GM12892 (cell line): ENCODE measurements around the gene KRT20.

ENCODE experiments used
- POLR2A ChIP-seq: IDR thresholded peaks from 2 replicates; pipeline ENCODE4 v1.6.1; 2011; ENCODE audit warnings: low read depth, low read length, control low read depth
- POLR2AphosphoS5 ChIP-seq: IDR thresholded peaks from 2 replicates; pipeline ENCODE4 v1.6.1; 2011; ENCODE audit warnings: low read depth, low read length, control low read depth

DNA sequence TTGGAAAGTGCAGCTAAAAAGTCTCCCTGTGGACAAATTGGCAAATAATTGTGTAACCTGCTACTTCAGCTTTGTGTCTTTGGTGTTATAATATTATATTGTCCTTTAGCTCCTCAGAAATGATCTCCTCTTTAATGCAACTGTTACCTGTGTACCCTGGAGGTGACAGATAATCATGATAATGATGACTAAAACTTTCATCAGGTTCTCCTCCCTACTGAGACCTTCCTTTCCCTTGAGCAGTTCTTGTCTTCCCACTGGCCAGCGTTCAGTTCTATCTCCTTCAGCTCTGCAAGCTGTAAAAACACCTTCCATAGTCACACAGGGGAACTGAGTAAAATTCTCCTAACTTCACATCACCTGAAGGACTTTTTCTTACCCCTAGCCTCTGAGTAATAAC is 32.7 kb downstream of the KRT20 start:
- TF ChIP-seq POLR2A (no peak), POLR2AphosphoS5 (no peak)
